Measurements from ENCODE around the gene CBL.

CBL gene

DNA sequence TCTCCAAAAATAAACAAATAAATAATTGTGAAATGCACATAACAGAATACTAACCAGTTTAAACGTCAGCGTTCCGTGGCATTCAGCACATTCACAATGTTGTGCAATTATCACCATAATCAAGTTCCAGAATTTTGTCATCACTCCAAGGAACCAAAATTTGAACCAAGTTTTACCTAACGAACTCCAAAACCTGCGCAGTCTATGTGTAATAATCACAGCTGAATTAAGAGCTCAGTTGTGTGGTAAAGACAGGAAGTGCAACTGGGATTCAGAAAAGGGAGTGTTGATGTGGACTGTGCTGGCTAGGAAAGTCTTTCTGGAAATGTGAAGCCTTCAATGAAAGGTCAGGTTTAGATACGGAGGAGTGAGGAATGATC, 116.2 kb downstream of the CBL start:
- DNase-seq (ENCODE audit: low spot score), result no peak
- no peak overlapping the region for H3K27ac ChIP-seq
- TF ChIP-seq, protein P1, sequence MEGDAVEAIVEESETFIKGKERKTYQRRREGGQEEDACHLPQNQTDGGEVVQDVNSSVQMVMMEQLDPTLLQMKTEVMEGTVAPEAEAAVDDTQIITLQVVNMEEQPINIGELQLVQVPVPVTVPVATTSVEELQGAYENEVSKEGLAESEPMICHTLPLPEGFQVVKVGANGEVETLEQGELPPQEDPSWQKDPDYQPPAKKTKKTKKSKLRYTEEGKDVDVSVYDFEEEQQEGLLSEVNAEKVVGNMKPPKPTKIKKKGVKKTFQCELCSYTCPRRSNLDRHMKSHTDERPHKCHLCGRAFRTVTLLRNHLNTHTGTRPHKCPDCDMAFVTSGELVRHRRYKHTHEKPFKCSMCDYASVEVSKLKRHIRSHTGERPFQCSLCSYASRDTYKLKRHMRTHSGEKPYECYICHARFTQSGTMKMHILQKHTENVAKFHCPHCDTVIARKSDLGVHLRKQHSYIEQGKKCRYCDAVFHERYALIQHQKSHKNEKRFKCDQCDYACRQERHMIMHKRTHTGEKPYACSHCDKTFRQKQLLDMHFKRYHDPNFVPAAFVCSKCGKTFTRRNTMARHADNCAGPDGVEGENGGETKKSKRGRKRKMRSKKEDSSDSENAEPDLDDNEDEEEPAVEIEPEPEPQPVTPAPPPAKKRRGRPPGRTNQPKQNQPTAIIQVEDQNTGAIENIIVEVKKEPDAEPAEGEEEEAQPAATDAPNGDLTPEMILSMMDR (conservative IDR thresholded peaks at IDR 0.05; ENCODE audit: low read depth), result no peak
- ChIA-PET CTCF (interaction anchor here (0.5 to 4.4 kb wide), 11 partner anchors 15 to 568 kb away, joined by 3 to 28 read pairs (median 4); no protein-coding TSS in a partner anchor), POLR2A (ENCODE audit: low non-redundant PET) (no interaction called here)

DNA sequence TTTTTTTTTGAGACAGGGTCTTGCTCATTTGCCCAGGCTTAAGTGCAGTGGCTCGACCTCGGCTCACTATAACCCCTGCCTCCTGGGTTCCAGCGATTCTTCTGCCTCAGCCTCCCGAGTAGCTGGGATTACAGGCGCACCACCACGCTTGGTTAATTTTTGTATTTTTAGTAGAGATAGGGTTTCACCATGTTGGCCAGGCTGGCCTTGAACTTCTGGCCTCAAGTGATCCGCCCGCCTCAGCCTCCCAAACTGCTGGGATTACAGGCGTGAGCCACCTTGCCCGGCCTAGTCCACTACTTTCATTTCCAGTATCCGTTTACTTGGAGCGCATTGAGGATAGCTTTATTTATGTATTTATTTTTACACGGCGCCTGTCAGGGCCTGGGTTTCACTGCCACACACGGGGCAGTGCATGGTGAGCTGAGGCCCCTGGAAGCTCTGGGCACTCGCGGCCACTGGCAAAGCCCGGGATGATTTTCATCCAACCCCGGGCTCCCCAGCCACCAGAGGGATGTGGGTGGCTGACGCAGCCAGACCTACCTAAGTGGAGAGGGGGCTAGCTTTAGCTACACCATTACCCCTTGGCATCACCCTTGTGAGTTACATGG, 116.9 kb downstream of the CBL start:
- DNase-seq (ENCODE audit: low spot score), result no peak
- ChIA-PET CTCF (interaction anchor here (0.5 to 4.4 kb wide), 16 partner anchors 9 to 568 kb away, joined by 3 to 28 read pairs (median 3); partner anchors contain the start of gene C1QTNF5), POLR2A (ENCODE audit: low non-redundant PET) (no interaction called here)
- H3K27ac ChIP-seq, result no peak overlapping the region
- TF ChIP-seq, protein P1 (conservative IDR thresholded peaks at IDR 0.05; ENCODE audit: low read depth), result no peak

DNA sequence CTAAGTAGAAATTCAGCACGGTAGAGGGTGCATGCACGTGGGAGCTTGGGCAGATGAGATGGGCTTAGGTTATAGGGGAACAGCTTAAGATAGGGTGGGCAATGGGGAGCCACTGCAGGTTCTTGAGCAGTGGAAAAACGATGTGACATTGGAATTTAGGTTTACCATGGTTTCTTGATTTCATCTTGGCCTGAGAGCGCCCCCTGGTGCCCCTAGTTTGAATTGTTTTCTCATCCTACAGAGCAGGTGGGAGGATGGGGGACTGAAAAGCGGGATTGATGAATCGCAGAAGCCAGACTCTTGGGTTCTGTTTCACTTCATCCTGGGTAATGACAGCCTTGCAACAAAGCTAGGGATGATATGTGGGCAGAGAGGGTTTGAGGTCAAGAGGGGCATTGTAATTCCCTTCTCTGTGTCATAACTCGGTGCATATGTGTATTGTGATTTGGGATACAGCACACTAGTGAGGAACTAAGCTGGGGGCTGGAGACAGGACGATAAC, 117.4 kb downstream of the CBL start:
- TF ChIP-seq, protein P1 (conservative IDR thresholded peaks at IDR 0.05; ENCODE audit: low read depth), result peak; percentile 83
- ChIA-PET CTCF (interaction anchor here (0.6 to 4.4 kb wide), 15 partner anchors 9 to 369 kb away, joined by 3 to 28 read pairs (median 4); partner anchors contain the start of gene C1QTNF5), POLR2A (ENCODE audit: low non-redundant PET) (no interaction called here)
- no peak overlapping the region for H3K27ac ChIP-seq
- DNase-seq (ENCODE audit: low spot score), result peak; percentile 73

DNA sequence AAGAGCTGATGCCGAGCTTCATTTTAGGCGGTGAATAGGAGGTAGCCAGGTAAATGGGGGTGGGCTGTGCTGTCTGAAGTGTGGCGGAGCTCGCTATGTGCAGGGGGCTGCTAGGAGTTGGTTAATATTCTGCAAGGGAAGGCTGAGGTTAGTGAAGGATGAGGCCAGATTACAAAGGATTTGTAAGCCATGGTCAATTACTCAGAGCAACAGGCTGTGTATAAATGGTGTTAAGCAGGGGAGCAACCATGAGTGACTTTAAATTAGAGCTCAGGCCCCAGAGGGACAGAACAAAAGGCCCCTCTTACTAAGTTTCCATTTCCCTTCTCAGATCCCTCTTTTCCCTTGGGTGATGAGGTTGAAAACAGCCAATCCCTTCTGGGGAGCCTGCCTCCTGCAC, 118.0 kb downstream of the CBL start:
- TF ChIP-seq, protein P1 (conservative IDR thresholded peaks at IDR 0.05; ENCODE audit: low read depth), result no peak
- no peak for DNase-seq (ENCODE audit: low spot score)
- no peak overlapping the region for H3K27ac ChIP-seq
- ChIA-PET CTCF (interaction anchor here (0.6 to 4.4 kb wide), 10 partner anchors 10 to 982 kb away, joined by 3 to 28 read pairs (median 4); no protein-coding TSS in a partner anchor), POLR2A (ENCODE audit: low non-redundant PET) (no interaction called here)

DNA sequence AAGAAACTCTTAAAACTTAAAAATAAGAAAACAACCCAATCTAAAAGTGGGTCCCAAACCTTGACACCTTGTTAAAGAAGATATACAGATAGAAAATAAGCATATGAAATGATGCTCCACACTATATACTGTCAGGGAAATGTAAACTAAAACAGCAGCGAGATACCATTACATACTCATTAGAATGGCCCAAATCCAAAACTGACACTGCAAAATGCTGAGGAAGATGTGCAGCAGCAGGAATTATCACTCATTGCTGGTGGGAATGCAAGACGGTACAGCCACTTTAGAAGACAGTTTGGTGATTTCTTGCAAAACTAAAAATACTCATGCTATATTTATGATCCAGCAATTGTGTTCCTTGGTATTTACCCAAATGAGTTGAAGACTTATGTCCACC, 123.2 kb downstream of the CBL start:
- TF ChIP-seq, protein P1 (conservative IDR thresholded peaks at IDR 0.05; ENCODE audit: low read depth), result no peak
- CTCF ChIA-PET, result no interaction called here
- H3K27ac ChIP-seq, result no peak overlapping the region
- POLR2A ChIA-PET (ENCODE audit: low non-redundant PET), result no interaction called here
- no peak for DNase-seq (ENCODE audit: low spot score)

DNA sequence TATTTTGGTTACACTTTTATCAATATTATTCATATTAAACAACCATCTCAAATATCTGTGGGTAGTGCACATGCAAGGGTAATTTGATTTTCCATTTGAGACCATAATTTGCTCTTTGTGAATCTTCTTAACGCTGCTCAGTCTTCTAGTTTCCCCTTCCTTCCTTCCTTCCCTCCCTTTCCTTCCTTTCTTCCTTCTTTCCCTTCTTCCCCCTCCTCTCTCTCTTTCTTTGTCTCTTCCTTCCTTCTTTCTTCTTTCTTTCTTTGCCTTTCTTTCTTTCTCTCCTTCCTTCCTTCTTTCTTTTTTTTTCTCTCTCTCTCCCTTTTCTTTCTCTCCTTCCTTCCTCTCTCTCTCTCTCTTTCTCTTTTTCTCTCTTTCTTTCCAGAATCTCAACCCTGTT, 124.1 kb downstream of the CBL start:
- DNase-seq (ENCODE audit: low spot score), result no peak
- ChIA-PET POLR2A (ENCODE audit: low non-redundant PET) (no interaction called here), CTCF (interaction anchor here (0.6 kb wide), 1 partner anchor 974 kb away, joined by 3 read pairs; no protein-coding TSS in a partner anchor)

More for the DNA sequence above, 124.1 kb downstream of the CBL start:
- TF ChIP-seq, protein P1 (conservative IDR thresholded peaks at IDR 0.05; ENCODE audit: low read depth), result no peak
- no peak overlapping the region for H3K27ac ChIP-seq
